ENCODE data around the gene LHPP.
A peak's percentile ranks its signal among the peaks of the same experiment; 100 is the strongest.

Gene LHPP

DNA sequence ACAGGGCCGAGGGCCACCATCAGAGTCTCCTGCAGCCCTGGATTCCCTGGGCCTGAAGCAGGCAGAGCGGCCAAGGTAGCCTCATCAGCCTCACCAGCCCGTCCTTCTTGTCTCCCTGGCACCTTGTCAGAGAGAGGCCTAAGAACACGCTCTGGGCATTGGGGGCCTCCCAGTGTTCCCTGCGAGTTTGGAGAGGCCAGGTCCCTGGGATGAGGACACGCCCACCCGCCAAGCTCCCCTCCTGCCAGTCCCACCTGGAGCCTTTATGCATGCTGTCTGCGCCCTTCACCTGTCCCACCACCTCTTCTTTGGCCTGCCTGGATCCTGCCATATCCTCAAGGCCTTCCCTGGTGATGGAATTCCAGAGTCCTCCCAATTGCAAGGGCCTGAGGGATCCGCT is 69.2 kb downstream of the LHPP start:
- no peaks in the 10 kb centered on the region for H3K9me3 ChIP-seq
- no peaks in the 10 kb centered on the region for H3K27me3 ChIP-seq (ENCODE audit: low read depth)
- in situ Hi-C loops (cut with MboI; ENCODE audit: low sequenced_read_pairs) = loop anchor here (5.0 to 25.0 kb wide), 2 partner anchors 296 to 456 kb away; no protein-coding TSS in a partner anchor
- no peak for DNase-seq (ENCODE audit: low spot score in 2 of 2)
- no peaks in the 10 kb centered on the region for H3K4me1 ChIP-seq
- no peaks in the 10 kb centered on the region for H3K36me3 ChIP-seq (replicated peaks)
- H3K4me3 ChIP-seq = no peak overlapping the region

DNA sequence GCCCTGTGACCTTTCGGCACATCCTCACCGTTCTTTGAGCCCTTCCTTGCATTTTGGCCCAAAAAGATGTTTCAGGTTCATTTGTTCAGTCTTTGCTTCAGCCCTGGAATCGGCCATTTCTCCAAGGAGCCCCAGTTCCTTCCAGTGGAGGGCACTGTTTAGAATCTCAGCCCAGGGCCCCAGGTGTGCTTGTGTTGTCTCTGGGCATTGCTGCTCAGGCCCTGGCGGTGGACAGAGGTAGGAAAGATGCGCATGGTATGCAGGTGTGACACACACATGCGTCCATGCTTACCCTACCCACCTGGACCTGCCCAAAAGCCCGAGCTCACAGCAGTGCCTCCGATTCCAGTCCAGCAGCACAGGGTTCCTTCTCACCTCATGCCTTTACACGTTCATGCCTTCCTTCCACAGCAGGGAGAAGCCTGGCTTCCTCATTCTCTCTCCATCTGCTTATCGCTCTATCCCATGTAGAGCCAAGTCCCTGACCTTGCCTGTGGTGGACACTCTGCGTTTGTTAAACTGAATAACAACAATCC is 70.6 kb downstream of the LHPP start:
- in situ Hi-C loops (cut with MboI; ENCODE audit: low sequenced_read_pairs) = loop anchor here (5.0 to 25.0 kb wide), 2 partner anchors 295 to 455 kb away; no protein-coding TSS in a partner anchor
- no peaks in the 10 kb centered on the region for H3K4me1 ChIP-seq
- peak in 1 of 2 experiments; percentile 50 for DNase-seq (ENCODE audit: low spot score in 2 of 2)

DNA sequence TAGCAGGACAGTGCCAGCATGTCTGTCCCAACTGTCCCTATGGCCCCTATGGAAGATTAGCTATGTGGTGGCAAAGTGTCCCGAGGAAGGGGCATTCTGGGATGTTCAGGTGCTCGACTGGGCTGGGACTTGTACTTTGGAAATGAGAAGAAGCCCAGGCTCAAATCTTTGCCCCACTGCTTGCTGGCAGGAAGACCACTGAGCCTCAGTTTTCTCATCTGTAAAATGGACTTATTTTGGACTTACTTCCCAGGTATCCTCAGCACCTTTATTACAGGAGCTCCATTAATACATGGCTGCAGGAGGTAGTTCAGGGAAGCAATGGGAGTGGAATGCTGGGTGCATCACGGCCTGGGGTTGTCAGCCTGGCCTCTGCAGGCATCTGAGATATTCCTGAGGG is 71.2 kb downstream of the LHPP start:
- no peaks in the 10 kb centered on the region for H3K4me1 ChIP-seq

More for the DNA sequence above, 70.6 kb downstream of the LHPP start:
- Histone ChIP-seq H3K4me3 (no peak overlapping the region), H3K27me3 (ENCODE audit: low read depth) (no peaks in the 10 kb centered on the region), H3K36me3 (replicated peaks) (no peaks in the 10 kb centered on the region), H3K9me3 (no peaks in the 10 kb centered on the region)

DNA sequence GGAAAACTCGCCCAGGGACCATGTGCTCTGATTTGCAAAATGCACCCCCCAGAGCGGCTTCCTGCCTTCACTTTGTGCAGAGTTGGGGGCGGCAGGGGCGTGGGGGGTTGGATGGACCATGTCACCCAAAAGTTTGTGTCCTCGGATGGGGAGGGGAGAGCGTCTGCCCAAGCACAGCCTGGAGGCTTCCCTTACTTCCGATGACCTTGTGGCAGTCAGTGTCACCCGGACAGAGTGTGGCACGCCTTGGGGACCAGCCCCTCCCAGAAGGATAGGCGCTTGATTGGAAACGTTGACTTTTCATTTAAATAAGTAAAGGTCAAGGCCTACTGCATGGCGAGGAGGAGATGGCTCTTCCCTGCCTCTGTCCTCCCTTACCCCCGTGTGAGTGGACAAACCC is 71.6 kb downstream of the LHPP start:
- in situ Hi-C loops (cut with MboI; ENCODE audit: low sequenced_read_pairs) = loop anchor here (5.0 to 25.0 kb wide), 2 partner anchors 294 to 454 kb away; no protein-coding TSS in a partner anchor
- H3K27me3 ChIP-seq (ENCODE audit: low read depth) = no peaks in the 10 kb centered on the region
- H3K4me1 ChIP-seq = no peaks in the 10 kb centered on the region
- no peak overlapping the region for H3K4me3 ChIP-seq
- DNase-seq (ENCODE audit: low spot score in 2 of 2) = no peak
- no peaks in the 10 kb centered on the region for H3K9me3 ChIP-seq
- no peaks in the 10 kb centered on the region for H3K36me3 ChIP-seq (replicated peaks)

More for the DNA sequence above, 71.2 kb downstream of the LHPP start:
- in situ Hi-C loops (cut with MboI; ENCODE audit: low sequenced_read_pairs) = loop anchor here (5.0 to 25.0 kb wide), 2 partner anchors 295 to 455 kb away; no protein-coding TSS in a partner anchor
- Histone ChIP-seq H3K36me3 (replicated peaks) (no peaks in the 10 kb centered on the region), H3K27me3 (ENCODE audit: low read depth) (no peaks in the 10 kb centered on the region), H3K9me3 (no peaks in the 10 kb centered on the region), H3K4me3 (no peak overlapping the region)
- no peak for DNase-seq (ENCODE audit: low spot score in 2 of 2)

DNA sequence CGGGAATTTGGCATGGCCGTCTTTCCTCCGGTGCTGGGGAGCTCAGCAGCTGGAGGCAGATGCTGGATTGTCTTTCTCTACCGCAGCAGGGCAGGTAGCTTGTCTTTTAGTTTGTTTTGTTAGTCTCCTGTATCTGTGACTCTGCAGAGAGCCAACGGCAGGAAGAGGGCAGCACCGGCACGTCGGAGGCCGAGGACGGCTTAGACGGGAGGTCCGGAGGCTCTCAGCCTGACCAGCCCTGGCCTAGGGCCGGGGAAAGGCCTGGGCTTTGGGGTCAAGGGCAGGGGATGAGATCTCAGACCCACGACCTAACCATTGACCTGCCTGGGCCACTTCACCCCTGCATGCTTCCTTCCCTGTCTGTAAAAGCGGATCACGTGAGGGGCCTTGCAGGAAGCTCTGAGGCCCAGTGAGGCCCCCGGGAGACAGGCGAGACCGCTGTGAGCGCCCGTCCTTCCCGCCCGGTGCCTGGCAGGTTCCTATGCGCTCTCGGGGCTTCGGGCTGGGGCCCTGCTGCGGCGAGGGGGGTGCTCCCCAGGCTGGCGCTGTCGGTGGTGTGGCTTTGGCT is 72.7 kb downstream of the LHPP start:
- no peaks in the 10 kb centered on the region for H3K36me3 ChIP-seq (replicated peaks)
- no peaks in the 10 kb centered on the region for H3K4me1 ChIP-seq
- no peak overlapping the region for H3K4me3 ChIP-seq
- in situ Hi-C loops (cut with MboI; ENCODE audit: low sequenced_read_pairs) = loop anchor here (5.0 to 25.0 kb wide), 2 partner anchors 293 to 453 kb away; no protein-coding TSS in a partner anchor
- no peaks in the 10 kb centered on the region for H3K9me3 ChIP-seq
- DNase-seq (ENCODE audit: low spot score in 2 of 2) = no peak
- no peaks in the 10 kb centered on the region for H3K27me3 ChIP-seq (ENCODE audit: low read depth)

DNA sequence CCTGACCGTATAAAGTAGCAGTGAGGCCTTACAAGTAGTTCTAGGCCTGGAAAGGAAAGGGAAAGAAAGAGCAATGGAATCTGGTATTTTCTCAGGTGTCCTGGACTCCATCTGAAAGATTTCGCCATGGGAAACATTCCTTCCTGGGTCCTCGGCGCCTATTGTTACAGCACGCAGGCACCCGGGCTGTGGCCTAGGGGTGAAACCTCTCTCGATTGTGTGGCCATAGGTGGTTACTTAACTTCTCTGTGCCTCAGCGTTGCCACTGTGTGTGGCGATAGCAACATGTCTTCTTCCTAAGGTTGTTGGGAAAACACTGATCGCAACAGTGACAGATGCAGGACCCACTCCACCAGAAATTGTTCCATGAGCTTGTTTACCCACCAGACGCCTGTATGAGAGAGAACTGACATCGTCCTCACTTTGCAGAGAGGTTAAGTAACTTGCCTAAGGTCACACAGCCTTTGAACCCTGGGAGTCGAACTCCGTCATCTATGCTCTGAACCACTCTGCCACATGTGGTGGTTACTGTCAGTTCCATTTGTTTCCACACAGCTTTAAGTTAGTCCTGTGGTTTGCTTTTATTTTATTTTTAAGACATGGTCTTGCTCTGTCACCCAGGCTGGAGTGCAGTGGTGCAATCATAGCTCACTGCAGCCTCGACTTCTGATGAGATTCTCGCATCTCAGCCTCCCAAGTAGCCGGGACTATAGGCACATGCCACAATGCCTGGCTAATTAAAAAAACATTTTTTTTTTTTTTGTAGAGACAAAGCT is 73.4 kb downstream of the LHPP start:
- H3K4me3 ChIP-seq = no peak overlapping the region
- no peak for DNase-seq (ENCODE audit: low spot score in 2 of 2)
- no peaks in the 10 kb centered on the region for H3K4me1 ChIP-seq
- H3K36me3 ChIP-seq (replicated peaks) = no peaks in the 10 kb centered on the region
- in situ Hi-C loops (cut with MboI; ENCODE audit: low sequenced_read_pairs) = loop anchor here (5.0 to 25.0 kb wide), 2 partner anchors 292 to 452 kb away; no protein-coding TSS in a partner anchor
- H3K27me3 ChIP-seq (ENCODE audit: low read depth) = no peaks in the 10 kb centered on the region
- H3K9me3 ChIP-seq = no peaks in the 10 kb centered on the region

DNA sequence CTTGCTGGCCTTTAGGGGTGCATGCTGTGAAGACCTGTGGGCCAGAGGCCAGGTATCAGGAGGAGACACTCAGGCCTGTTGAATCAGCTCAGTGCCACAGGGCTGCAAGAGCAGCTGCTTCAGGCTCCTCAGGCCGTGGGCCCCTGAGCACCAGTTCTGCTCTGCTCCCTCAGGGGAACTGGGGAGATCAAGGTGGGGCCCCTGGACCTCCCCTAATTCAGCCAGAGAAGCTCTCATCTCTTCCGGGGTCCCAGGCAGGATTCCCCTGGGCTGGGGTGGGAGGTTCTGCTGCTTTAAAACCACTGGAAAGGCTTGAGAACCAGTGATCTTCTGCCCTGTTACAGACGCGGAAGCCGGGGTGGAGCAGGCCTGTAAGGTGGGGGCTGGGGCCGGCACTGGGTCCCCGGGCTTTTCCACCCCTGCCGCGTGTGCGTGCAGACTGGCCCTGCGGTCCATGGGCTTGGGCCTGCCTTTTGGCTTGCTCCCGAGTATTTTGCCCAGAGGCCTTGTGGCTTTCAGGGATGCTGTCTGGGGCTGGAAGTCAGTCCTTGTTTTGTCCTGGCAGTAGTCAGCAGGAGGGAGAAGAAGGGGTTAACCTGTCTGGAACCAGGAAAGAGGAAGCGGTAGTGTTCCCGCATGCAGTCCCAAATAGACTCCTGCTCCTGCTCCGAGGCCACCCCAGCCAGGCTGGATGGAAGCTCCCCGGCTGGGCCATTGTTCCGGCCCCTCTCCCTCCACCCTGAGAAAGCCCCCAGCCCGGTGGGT is 74.3 kb downstream of the LHPP start:
- Histone ChIP-seq H3K36me3 (replicated peaks) (no peaks in the 10 kb centered on the region), H3K4me1 (no peaks in the 10 kb centered on the region), H3K4me3 (no peak overlapping the region), H3K27me3 (ENCODE audit: low read depth) (no peaks in the 10 kb centered on the region), H3K9me3 (no peaks in the 10 kb centered on the region)
- in situ Hi-C loops (cut with MboI; ENCODE audit: low sequenced_read_pairs) = loop anchor here (25.0 kb wide), 1 partner anchor 451 kb away; no protein-coding TSS in a partner anchor
- DNase-seq (ENCODE audit: low spot score in 2 of 2) = no peak

DNA sequence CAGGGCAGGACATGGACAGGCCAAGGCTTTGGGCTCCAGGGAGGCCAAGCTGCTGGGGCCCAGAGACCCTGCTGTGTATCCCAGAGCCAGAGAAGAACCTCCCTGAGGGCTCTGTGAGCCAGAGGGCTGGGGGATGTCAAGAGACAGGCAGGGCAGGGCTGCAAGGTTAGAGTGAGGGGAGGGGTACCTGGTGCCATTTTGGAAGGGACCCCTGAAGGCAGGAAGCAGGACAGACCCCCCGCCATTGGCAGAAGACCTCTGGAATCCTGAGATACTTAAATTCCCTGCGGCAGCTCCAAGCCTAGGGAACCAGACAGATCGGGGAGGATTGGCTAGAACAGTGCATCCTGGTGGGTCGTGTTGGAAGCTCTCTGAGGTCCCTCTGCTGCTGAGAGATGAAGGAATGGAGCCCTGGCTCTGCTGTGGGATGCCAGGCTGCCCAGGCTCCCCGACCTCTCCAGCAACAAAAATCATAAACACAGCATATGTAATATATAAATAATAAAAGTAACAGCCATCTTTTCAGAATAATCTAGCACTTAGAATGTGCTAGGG is 75.0 kb downstream of the LHPP start:
- no peak for DNase-seq (ENCODE audit: low spot score in 2 of 2)
- Histone ChIP-seq H3K9me3 (no peaks in the 10 kb centered on the region), H3K4me3 (no peak overlapping the region), H3K36me3 (replicated peaks) (no peaks in the 10 kb centered on the region), H3K27me3 (ENCODE audit: low read depth) (no peaks in the 10 kb centered on the region), H3K4me1 (no peaks in the 10 kb centered on the region)
- in situ Hi-C loops (cut with MboI; ENCODE audit: low sequenced_read_pairs) = loop anchor here (25.0 kb wide), 1 partner anchor 451 kb away; no protein-coding TSS in a partner anchor

DNA sequence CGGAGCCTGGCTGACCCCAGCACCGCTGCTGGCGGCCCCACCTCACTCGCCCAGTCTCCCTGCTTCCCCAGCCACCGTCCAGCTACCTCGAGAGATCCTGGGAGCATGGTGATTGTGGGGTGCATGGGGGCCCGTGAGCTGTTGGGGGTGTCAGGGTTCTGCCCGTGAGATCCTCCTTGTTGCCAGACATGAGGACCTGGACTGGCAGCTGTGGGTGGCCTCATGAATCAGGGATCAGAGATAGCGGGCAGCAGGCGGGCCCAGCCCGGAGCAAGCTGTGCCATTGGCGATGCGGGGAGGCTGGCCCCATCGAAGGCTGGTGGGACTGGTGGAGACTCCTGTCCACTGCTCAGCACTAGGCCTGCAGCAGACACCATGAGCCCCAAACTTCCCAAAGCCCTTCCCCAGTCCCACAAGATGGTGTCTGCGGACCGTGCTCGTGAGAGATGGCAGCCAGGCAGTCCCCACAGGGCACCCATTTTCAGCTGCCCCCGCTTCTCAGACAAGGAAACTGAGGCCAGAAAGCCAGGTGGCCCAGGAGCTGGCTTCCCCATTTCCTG is 75.6 kb downstream of the LHPP start:
- no peaks in the 10 kb centered on the region for H3K27me3 ChIP-seq (ENCODE audit: low read depth)
- H3K4me1 ChIP-seq = no peaks in the 10 kb centered on the region
- H3K9me3 ChIP-seq = no peaks in the 10 kb centered on the region
- DNase-seq (ENCODE audit: low spot score in 2 of 2) = no peak
- H3K4me3 ChIP-seq = no peak overlapping the region
- no peaks in the 10 kb centered on the region for H3K36me3 ChIP-seq (replicated peaks)
- in situ Hi-C loops (cut with MboI; ENCODE audit: low sequenced_read_pairs) = loop anchor here (25.0 kb wide), 1 partner anchor 450 kb away; no protein-coding TSS in a partner anchor

DNA sequence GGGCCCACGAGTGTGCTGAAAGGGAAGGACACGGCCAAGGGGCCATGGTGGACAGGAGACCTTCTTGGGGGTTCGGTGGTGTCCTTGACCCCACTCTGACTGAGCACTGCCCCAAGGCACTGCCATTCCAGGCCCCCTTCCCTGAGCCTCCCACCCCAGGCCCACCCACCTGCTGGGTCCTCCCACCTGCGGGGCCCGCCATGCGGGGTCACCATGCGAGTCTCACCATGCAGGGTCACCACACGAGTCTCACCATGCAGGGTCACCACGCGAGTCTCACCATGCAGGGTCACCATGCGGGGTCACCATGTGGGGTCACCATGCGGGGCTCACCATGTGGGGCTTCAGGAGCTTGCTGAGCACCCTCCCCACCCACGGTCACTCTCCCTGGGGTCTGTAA is 76.3 kb downstream of the LHPP start:
- in situ Hi-C loops (cut with MboI; ENCODE audit: low sequenced_read_pairs) = loop anchor here (25.0 kb wide), 1 partner anchor 449 kb away; no protein-coding TSS in a partner anchor
- Histone ChIP-seq H3K36me3 (replicated peaks) (no peaks in the 10 kb centered on the region), H3K27me3 (ENCODE audit: low read depth) (no peaks in the 10 kb centered on the region), H3K9me3 (no peaks in the 10 kb centered on the region), H3K4me3 (no peak overlapping the region), H3K4me1 (no peaks in the 10 kb centered on the region)
- no peak for DNase-seq (ENCODE audit: low spot score in 2 of 2)

DNA sequence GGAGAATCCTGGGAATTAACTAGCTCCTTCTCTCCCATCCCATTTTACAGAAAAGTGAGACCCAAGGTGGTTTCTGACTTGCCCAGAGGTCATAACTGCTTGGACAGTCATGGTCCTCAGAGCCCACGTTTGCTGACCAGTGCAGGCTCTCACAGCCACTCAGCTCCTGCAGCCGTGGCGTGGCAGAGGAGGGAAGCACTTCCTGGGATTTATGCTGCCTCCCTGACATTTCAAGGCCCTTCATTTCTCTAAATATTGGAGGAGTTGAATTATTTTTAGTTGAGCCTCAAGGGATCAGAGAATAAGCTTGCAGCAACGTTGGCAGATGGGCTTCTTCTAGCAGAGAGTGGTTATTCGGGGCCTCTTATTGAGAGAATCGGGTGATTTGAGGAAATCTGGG is 77.1 kb downstream of the LHPP start:
- Histone ChIP-seq H3K36me3 (replicated peaks) (no peaks in the 10 kb centered on the region), H3K9me3 (no peaks in the 10 kb centered on the region), H3K4me1 (no peaks in the 10 kb centered on the region), H3K27me3 (ENCODE audit: low read depth) (no peaks in the 10 kb centered on the region), H3K4me3 (no peak overlapping the region)
- no peak for DNase-seq (ENCODE audit: low spot score in 2 of 2)
- in situ Hi-C loops (cut with MboI; ENCODE audit: low sequenced_read_pairs) = loop anchor here (25.0 kb wide), 1 partner anchor 449 kb away; no protein-coding TSS in a partner anchor

DNA sequence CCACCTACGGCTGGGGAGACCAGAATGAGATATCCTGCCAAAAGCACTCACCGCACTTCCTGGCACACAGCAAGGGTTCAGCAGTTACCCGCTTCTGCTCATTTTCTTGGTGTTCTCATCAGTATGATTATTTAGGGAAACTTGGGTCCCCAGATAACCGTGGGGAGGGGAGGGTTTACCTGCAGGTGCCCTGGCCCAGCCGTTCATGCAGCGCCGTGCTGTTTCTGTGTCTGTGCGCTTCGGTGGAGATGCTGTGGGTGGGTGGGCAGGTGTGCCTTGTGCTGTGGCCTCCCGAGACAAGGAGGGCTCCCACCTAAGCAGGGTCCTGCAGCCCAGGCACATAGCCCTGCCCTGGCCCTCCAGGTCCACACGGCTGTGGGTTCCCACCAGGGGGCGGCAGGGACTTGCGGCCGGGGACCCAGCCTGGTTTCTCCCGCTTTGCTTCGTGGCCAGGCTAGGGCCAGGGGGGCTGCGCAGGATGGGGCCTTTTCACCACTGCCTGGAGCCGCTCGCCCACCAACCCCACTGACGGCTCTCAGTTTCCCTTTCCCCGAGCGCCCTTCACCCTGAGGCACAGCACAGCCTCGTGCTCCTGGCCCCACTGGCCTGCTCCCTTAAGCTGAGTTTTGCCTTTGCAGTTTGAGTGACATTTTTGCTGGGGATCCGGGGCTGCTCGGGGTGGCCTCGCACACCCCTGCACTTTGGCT is 78.5 kb downstream of the LHPP start:
- H3K27me3 ChIP-seq (ENCODE audit: low read depth) = no peaks in the 10 kb centered on the region
- H3K4me3 ChIP-seq = no peak overlapping the region
- in situ Hi-C loops (cut with MboI; ENCODE audit: low sequenced_read_pairs) = loop anchor here (25.0 kb wide), 1 partner anchor 447 kb away; no protein-coding TSS in a partner anchor
- H3K4me1 ChIP-seq = no peaks in the 10 kb centered on the region
- peak; percentile 7 to 81 for DNase-seq (ENCODE audit: low spot score in 2 of 2)
- H3K9me3 ChIP-seq = no peaks in the 10 kb centered on the region
- H3K36me3 ChIP-seq (replicated peaks) = no peaks in the 10 kb centered on the region
